Memory B cell (primary cell): ENCODE results near the gene MLST8.
"Not testable (repeated sequence)": the region's sequence is repeated elsewhere in the genome, so short reads cannot be mapped to it uniquely, and the experiment has no call there.

Source experiments
- ATAC-seq: fragments of 150-1000 bp; cut with Tn5 transposase; 2 replicates; pipeline ENCODE4 v1.10.0; 2021; ENCODE audit warnings: low read depth, mild to moderate bottlenecking, moderate library complexity
- DNase-seq, 2 donors: peaks; one replicate each; pipeline ENCODE4 v3.0.0; 2022; ENCODE audit warnings: low spot score in 2 of 2
- H3K27ac Mint-ChIP-seq: one replicate; pipeline ENCODE4 v1.8.0; 2022; ENCODE audit warnings: mild to moderate bottlenecking, moderate library complexity, mixed read lengths
- H3K27me3 Mint-ChIP-seq: one replicate; pipeline ENCODE4 v1.8.0; 2022; ENCODE audit warnings: mixed read lengths
- H3K36me3 Mint-ChIP-seq: one replicate; pipeline ENCODE4 v1.8.0; 2022; ENCODE audit warnings: mild to moderate bottlenecking, mixed read lengths
- H3K4me1 Mint-ChIP-seq: one replicate; pipeline ENCODE4 v1.8.0; 2022; ENCODE audit warnings: mixed read lengths
- H3K4me3 Mint-ChIP-seq: one replicate; pipeline ENCODE4 v1.8.0; 2022; ENCODE audit warnings: mild to moderate bottlenecking, moderate library complexity, mixed read lengths
- H3K9me3 Mint-ChIP-seq: one replicate; pipeline ENCODE4 v1.8.0; 2022; ENCODE audit warnings: mixed read lengths

The MLST8 gene

GRCh38 chr16:2238838-2239675 is 33.8 kb downstream of the MLST8 start:
- H3K4me1 Mint-ChIP-seq: no peaks in the 10 kb centered on the region
- no peaks in the 10 kb centered on the region for H3K27me3 Mint-ChIP-seq
- DNase-seq: no peak
- no peak overlapping the region for H3K27ac Mint-ChIP-seq
- H3K9me3 Mint-ChIP-seq: no peaks in the 10 kb centered on the region
- peaks cover 14% of the 10 kb centered on the region for H3K36me3 Mint-ChIP-seq
- no peak for ATAC-seq
- no peak overlapping the region for H3K4me3 Mint-ChIP-seq

- not testable (repeated sequence) for H3K27me3 Mint-ChIP-seq, H3K9me3 Mint-ChIP-seq, H3K27ac Mint-ChIP-seq, H3K4me1 Mint-ChIP-seq, ATAC-seq, H3K4me3 Mint-ChIP-seq, DNase-seq
- peaks cover 11% of the 10 kb centered on the region for H3K36me3 Mint-ChIP-seq
These were observed 35.1 kb downstream of the MLST8 start for GRCh38 chr16:2240331-2240730.

- H3K4me3 Mint-ChIP-seq: no peak overlapping the region
- ATAC-seq (no peak), DNase-seq (no peak)
- no peak overlapping the region for H3K27ac Mint-ChIP-seq
- no peaks in the 10 kb centered on the region for H3K4me1 Mint-ChIP-seq
- H3K9me3 Mint-ChIP-seq: no peaks in the 10 kb centered on the region
- H3K27me3 Mint-ChIP-seq: no peaks in the 10 kb centered on the region
- H3K36me3 Mint-ChIP-seq: peaks cover 11% of the 10 kb centered on the region
These were observed 37.3 kb downstream of the MLST8 start for GRCh38 chr16:2242598-2242997.

GRCh38 chr16:2243031-2243528 is 37.8 kb downstream of the MLST8 start:
- Mint-ChIP-seq H3K27me3 (no peaks in the 10 kb centered on the region), H3K36me3 (peaks cover 11% of the 10 kb centered on the region), H3K27ac (no peak overlapping the region), H3K4me3 (no peak overlapping the region), H3K9me3 (no peaks in the 10 kb centered on the region), H3K4me1 (no peaks in the 10 kb centered on the region)
- no peak for DNase-seq
- no peak for ATAC-seq

- ATAC-seq (no peak), DNase-seq (no peak)
- Mint-ChIP-seq H3K4me1 (no peaks in the 10 kb centered on the region), H3K9me3 (no peaks in the 10 kb centered on the region), H3K27me3 (no peaks in the 10 kb centered on the region), H3K27ac (no peak overlapping the region), H3K4me3 (no peak overlapping the region), H3K36me3 (peaks cover 11% of the 10 kb centered on the region)
These were observed 38.5 kb downstream of the MLST8 start for GRCh38 chr16:2243781-2244180.

GRCh38 chr16:2244301-2244700 is 39.0 kb downstream of the MLST8 start:
- H3K4me3 Mint-ChIP-seq: no peak overlapping the region
- DNase-seq: no peak
- H3K4me1 Mint-ChIP-seq: no peaks in the 10 kb centered on the region
- no peak for ATAC-seq
- peaks cover 11% of the 10 kb centered on the region for H3K36me3 Mint-ChIP-seq
- H3K9me3 Mint-ChIP-seq: no peaks in the 10 kb centered on the region
- no peak overlapping the region for H3K27ac Mint-ChIP-seq
- H3K27me3 Mint-ChIP-seq: no peaks in the 10 kb centered on the region

GRCh38 chr16:2244926-2245795 is 39.9 kb downstream of the MLST8 start:
- Mint-ChIP-seq H3K4me3 (no peak overlapping the region), H3K27ac (no peak overlapping the region), H3K4me1 (no peaks in the 10 kb centered on the region), H3K36me3 (peaks cover 10% of the 10 kb centered on the region), H3K27me3 (no peaks in the 10 kb centered on the region), H3K9me3 (no peaks in the 10 kb centered on the region)
- DNase-seq (no peak), ATAC-seq (no peak)

- Mint-ChIP-seq H3K27me3 (no peaks in the 10 kb centered on the region), H3K4me3 (no peak overlapping the region), H3K9me3 (no peaks in the 10 kb centered on the region), H3K27ac (no peak overlapping the region), H3K4me1 (no peaks in the 10 kb centered on the region), H3K36me3 (peaks cover 10% of the 10 kb centered on the region)
- DNase-seq: no peak
- ATAC-seq: no peak
These were observed 41.1 kb downstream of the MLST8 start for GRCh38 chr16:2246301-2246885.

GRCh38 chr16:2250652-2251295 is 45.5 kb downstream of the MLST8 start:
- ATAC-seq (peak; percentile 20), DNase-seq (no peak)
- Mint-ChIP-seq H3K4me3 (peak overlapping the region; percentile 88), H3K27ac (peak overlapping the region; percentile 94), H3K27me3 (no peaks in the 10 kb centered on the region), H3K36me3 (peaks cover 6% of the 10 kb centered on the region), H3K4me1 (peaks cover 8% of the 10 kb centered on the region), H3K9me3 (no peaks in the 10 kb centered on the region)

GRCh38 chr16:2251296-2252111 is 46.2 kb downstream of the MLST8 start, which contains the start of gene ECI1:
Gene ECI1 (minus strand): TSS chr16:2251587. CDS start chr16:2251566, 21 bp downstream.
- H3K4me1 Mint-ChIP-seq: peaks cover 8% of the 10 kb centered on the region
- H3K9me3 Mint-ChIP-seq: no peaks in the 10 kb centered on the region
- H3K27me3 Mint-ChIP-seq: no peaks in the 10 kb centered on the region
- peak within 1 kb of the TSS; percentile 88 for H3K4me3 Mint-ChIP-seq
- peak within 1 kb of the TSS; percentile 94 for H3K27ac Mint-ChIP-seq
- peak; percentile 77 to 78 for DNase-seq
- ATAC-seq: peak; percentile 79
- H3K36me3 Mint-ChIP-seq: peaks cover 9% of the 10 kb centered on the region

- Mint-ChIP-seq H3K27ac (peak overlapping the region; percentile 94), H3K27me3 (no peaks in the 10 kb centered on the region), H3K4me1 (peaks cover 8% of the 10 kb centered on the region), H3K9me3 (no peaks in the 10 kb centered on the region), H3K4me3 (peak overlapping the region; percentile 62), H3K36me3 (peaks cover 14% of the 10 kb centered on the region)
- ATAC-seq (peak; percentile 36), DNase-seq (peak in 1 of 2 donors; percentile 31)
These were observed 47.5 kb downstream of the MLST8 start for GRCh38 chr16:2252806-2253148.

GRCh38 chr16:2253293-2253692 is 48.0 kb downstream of the MLST8 start:
- no peaks in the 10 kb centered on the region for H3K27me3 Mint-ChIP-seq
- ATAC-seq: no peak
- H3K36me3 Mint-ChIP-seq: peaks cover 14% of the 10 kb centered on the region
- H3K4me1 Mint-ChIP-seq: peaks cover 8% of the 10 kb centered on the region
- no peak for DNase-seq
- H3K27ac Mint-ChIP-seq: peak overlapping the region; percentile 94
- peak overlapping the region; percentile 62 for H3K4me3 Mint-ChIP-seq
- no peaks in the 10 kb centered on the region for H3K9me3 Mint-ChIP-seq
